HG03097 (cell line): ENCODE data around the gene C20orf202.

Experiments
- ATAC-seq: cut with Tn5 transposase; IDR thresholded peaks from one replicate; pipeline ENCODE4 v1.9.1; 2021; ENCODE audit not compliant: unreplicated experiment, low FRiP score

Gene C20orf202

DNA sequence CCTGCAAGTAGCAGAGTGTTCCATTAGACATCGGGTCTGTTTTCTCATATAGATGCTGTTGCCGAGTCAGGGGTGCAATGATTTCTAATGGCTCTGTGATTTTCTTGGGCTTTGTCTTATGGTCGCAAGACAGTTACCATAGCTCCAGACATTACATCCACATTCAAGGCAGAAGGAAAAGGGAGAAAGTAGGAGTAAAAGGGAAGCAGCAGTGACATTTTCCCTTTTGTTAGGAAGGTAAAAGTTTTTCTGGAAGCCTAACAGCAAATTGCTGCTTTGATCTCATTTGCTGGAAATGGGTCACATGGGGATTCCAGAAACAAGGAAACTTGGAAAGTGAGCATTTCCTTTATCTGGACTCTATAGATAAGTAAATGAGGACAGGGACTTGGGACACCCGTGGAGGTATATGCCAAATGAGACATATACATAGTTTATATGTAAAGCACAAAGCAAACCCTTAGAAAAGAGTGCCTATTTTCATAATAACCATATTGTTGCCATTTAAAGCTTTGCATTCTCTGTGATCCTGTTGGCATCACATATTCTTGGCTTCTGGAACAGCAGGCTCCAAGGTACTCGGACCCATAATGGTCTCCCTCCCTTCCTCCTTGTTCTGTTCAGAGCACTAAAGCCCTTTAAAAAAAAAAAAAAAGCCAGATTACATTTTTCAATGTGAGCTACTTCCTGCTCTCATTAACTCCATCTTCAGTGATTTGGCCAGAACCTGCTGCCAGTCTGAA is at the start of gene C20orf202:
Gene C20orf202 (plus strand): TSS at position 693 of the 743 bp plus-strand sequence. CDS start 132 bp downstream, outside the sequence.
- no peak for ATAC-seq

DNA sequence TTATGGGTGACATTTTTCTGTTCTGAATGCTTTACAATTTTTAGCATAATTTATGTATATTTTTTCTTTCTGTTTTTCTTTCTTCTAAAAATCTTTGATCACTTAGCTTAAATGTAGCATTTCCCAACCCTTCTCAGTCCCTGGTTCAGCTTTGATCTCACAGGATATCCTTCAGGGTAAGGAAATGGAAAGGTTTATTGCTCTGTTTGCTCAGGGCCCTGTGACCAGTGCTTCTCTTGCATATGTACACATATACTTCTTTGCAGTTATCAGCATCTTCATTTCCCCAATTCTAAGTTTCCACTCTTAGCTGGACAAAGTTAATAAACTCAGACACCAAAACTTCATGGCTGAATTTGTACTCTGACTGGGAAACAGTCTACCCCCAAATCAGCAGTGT is 49.0 kb upstream of the C20orf202 start:
- no peak for ATAC-seq

DNA sequence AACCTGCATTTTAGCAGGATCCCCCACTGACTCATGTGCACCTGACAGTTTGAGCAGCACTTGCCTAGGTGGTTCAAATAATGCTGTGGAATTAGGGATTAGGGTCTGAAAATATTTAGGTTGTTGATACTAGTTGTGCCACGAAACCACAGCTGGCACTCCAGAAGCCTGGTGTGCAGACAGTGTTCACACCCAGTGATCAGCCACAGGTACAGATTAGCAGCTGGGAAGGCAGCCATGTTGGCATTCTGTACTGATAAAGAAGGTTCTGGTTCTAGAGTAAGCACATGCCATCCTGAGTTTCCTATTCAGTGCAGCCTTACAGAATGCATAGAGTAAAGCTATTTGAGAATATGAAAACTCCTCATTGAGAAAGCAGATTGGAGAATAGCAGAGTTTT is 48.6 kb upstream of the C20orf202 start:
- ATAC-seq: no peak

- no peak for ATAC-seq
Measured at GRCh38 chr20:1155342-1155741, 47.9 kb upstream of the C20orf202 start.

- no peak for ATAC-seq
Measured at GRCh38 chr20:1160496-1160895, 42.8 kb upstream of the C20orf202 start.

DNA sequence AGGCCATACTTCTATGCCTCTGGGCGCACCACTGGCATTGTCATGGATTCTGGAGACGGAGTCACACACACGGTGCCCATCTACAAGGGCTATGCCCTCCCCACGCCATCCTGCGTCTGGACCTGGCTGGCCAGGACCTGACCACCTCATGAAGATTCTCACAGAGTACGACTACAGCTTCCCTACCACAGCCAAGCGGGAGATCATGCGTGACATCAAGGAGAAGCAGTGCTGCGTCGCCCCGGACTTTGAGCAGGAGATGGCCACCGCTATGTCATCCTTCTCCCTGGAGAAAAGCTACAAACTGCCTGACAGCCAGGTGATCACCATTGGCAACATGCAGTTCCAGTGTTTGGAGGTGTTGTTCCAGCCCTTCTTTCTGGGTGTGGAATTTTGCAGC is 42.3 kb upstream of the C20orf202 start:
- ATAC-seq: no peak

GRCh38 chr20:1163105-1163504 is 40.1 kb upstream of the C20orf202 start:
- no peak for ATAC-seq

DNA sequence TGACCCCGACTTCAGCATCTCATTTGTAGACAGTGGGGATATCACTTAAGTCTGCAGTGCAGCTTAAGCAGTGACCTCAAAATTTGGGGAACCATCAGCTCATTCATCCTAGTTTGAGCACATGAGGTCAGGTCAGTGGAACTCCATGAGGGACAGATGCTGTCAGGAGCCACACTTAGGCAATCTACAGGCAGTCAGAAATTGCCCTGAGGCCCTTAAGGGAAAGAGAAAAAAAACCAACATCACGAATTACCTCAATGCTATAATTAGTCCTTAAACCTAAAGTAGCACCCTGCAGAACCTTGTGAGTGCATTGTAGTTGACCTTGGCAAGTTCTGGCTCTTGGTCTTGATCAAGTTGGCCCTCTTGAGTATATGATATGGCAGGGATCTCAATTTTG is 39.6 kb upstream of the C20orf202 start:
- no peak for ATAC-seq

DNA sequence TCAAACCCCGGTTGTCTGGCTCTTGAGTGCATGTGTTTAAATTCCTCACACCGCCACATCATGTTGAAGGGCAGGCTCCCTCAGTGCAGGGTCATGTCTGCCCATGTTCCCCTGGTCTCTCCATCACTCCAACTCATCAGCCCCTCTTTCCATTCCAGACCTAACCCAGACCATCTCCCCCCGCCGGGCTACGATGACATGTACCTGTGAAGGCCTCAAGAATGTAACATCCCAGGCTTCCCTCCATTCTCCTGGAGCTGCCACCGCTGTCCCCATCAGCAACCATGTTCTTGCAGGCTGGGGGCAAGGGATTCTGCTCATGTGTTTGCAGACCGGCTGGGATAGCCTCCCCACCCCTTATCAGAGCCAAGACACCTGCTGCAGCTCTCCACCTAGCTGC is 38.4 kb upstream of the C20orf202 start:
- ATAC-seq: no peak

- no peak for ATAC-seq
Measured at GRCh38 chr20:1165521-1165920, 37.7 kb upstream of the C20orf202 start.

GRCh38 chr20:1165941-1166340 is 37.3 kb upstream of the C20orf202 start:
- no peak for ATAC-seq

DNA sequence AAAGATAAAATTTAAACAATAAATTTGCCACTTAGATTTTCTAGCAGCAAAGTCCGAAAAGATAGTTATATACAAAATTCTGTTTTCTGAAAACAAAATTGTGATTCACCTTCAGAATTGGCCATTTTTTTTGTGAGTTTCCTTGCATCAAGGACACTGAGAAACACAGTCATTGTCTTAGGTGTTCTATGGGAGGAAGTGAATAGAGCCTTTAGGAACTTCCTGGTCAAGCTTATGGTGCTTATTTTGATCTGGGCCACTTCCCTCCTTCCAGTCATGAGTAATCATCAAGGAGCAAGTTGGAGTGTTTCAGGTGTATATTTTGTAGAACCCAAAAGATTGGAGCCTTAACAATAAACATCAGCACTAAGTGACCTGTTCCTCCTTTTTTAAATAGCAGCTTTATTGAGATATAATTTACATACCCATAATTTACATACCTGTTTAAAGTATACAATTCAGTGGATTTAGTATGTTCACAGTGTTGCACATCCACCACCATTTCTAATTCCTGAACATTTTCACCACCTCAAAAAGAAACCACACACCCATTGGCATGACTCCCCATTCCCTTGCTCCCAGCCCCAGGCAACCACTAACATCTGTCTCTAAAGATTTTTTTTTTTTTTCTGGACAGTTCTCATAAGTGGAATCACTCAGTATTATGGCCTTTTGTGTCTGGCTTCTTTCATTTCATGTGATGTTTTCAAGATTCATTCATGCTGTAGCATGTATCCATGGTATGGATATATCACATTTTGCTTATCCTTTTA is 36.1 kb upstream of the C20orf202 start:
- ATAC-seq: no peak

DNA sequence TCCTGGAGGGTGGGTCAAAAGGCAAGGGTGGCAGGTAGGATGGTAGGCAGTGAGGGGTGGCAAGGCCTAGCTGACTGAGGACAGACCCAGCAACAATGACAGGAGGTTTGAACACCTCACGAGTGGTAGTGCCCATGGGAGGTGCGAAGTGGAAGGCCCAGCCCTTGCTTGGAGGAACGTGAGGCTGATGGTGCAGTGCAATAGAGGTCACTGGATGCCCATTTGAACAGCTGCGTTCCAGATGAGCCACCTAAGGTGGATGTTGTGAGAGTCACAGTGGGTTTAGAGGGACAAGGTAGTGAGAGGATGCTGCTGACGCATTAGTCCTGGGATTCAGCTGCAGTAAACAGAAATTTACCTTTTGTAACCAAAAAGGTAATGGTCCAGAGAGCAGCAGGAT is 34.0 kb upstream of the C20orf202 start:
- ATAC-seq: no peak

DNA sequence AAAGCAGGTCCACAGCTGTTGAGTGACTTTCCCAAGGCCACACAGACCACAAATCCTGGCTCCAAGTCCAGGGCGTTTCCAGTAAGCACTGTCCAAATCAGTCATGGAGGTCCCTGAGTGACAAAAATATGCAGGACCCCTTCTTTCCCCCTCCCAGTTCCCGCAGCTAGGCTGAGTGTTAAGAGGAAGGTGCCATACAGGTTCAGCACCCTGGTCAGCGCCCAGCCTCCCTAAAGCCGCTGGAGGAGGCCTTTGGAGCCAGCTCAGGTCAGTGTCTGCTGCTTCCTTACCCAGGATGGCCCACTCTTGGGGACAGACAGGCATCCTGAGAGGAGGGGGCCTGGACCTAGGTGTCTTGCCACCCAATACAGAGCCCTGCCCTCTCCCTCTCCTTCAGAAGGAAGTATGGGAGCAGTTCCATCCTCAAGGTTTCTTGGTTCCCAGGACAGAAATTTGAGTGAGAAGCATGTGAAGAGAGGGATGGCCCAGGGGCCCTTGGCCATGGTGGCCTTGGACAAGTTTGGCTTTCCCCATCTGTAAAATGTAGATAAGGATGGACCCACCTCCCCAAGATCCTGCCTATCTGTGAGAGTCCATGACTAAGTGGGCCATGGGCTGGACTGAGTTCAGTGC is 31.7 kb upstream of the C20orf202 start:
- ATAC-seq: no peak

- ATAC-seq: no peak
Measured at GRCh38 chr20:1173698-1174097, 29.6 kb upstream of the C20orf202 start.

- ATAC-seq: no peak
Measured at GRCh38 chr20:1174787-1175186, 28.5 kb upstream of the C20orf202 start.

DNA sequence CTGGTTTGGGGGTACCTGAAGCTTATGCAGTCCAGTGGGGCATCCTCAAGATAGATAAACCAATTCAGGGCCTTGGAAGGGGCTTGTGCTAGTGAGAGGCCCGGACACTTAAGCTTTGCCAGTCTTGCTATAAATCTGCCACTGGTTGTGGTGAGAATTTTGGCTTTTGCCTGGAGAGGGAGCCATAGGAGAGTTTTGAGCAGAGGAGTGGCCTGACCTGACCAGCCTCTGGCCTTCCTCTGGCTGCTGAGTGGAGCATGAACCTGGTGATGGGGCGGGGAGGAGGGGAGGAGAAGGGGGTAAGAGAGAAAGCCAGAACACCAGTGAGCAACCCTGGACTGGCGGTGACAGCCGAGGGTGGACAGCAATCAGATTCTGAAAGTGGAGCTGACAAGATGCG is 25.6 kb upstream of the C20orf202 start:
- no peak for ATAC-seq

DNA sequence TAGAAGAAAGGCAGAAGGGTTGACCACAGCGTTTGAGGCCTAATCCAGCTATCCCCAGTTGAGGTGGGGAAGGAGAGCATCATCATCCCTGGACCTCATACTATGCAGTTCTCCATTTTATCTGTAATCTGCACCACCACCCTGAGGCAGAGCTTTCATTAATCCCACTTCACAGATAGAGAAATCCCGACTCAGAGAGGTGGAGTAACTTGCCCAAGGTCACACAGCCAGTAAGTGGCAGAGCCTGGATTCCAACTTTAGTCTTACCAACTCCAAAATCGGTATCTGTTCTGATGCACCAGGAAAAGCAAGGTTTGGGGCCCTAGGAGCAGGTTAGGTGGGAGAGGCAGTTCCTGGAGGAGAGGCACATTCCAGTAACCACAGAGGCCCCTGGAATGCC is 25.2 kb upstream of the C20orf202 start:
- no peak for ATAC-seq

- no peak for ATAC-seq
Measured at GRCh38 chr20:1178623-1179022, 24.6 kb upstream of the C20orf202 start.

GRCh38 chr20:1180949-1181348 is 22.3 kb upstream of the C20orf202 start:
- no peak for ATAC-seq

- no peak for ATAC-seq
Measured at GRCh38 chr20:1182106-1182505, 21.1 kb upstream of the C20orf202 start.

GRCh38 chr20:1183153-1183552 is 20.1 kb upstream of the C20orf202 start:
- no peak for ATAC-seq
